Fibroblast of the aortic adventitia (primary cell): Measurements from ENCODE around the gene ZG16. TPM values are rescaled to one million over a fixed set of nuclear protein-coding genes. Genes with fewer than 3 reads are reported as not detected.
"Not testable (repeated sequence)": the region's sequence is repeated elsewhere in the genome, so short reads cannot be mapped to it uniquely, and the experiment has no call there.

Source experiments
- DNase-seq: peaks from one replicate; pipeline ENCODE4 v3.0.0-alpha.2; 2010; ENCODE audit warnings: low read depth
- H3K4me3 ChIP-seq: 2 replicates; pipeline ENCODE4 v1.5.1; 2011; ENCODE audit warnings: low read depth, mild to moderate bottlenecking, control low read depth, low read length, moderate library complexity
- CTCF ChIP-seq: IDR thresholded peaks from 2 replicates; pipeline ENCODE4 v1.5.1; 2011; ENCODE audit warnings: mild to moderate bottlenecking, low read length, control low read depth, inconsistent platforms; ENCODE audit not compliant: insufficient read depth
- total RNA-seq: library from RNA; depleted of rRNA; stranded (reverse); fragments of >200 nt; gene quantifications from 2 replicates; pipeline ENCODE4 v1.2.3, GENCODE V29; 2012; ENCODE audit warnings: low replicate concordance

Gene ZG16
- total RNA-seq, 1 donor = not detected

DNA sequence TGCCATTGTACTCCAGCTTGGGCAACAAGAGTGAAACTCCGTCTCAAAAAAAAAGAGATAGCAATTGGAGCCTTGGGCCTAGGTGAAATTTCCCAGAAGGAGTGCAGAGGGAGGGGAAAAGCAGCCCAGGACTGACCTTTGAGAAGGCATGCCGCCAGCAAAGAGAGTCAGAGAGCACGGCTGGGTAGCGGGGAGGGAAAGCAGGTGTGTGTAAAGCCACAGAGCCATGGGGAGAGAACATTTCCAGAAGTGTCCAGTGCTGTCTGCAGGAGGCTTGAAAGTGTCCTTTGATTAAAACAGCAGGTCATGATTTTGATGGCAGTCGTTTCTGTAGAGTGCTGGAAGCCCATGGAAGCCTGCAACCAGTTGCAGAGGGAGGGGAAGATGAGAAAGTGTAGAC, 40.3 kb upstream of the ZG16 start:
- no peak for DNase-seq
- no peak for TF ChIP-seq CTCF
- H3K4me3 ChIP-seq = no peak overlapping the region

DNA sequence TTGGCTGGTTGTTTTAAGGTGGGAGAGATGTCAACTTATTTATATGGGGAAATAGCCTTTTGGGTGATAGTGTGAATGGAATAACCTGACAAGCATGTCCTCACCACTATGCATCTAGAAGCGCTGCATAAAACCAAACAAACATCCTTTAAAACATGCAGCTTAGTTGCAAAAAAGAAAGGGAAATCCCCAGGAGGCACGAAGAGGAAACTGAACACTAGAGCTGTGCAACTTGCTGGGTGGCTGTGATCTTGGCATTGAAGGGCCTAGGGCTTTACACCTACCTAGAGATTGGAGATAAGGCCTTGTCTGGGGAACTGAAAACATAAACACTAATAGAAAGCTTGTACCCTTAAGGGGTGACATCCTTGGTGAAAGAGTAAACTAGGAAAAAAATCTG, 39.5 kb upstream of the ZG16 start:
- TF ChIP-seq CTCF = no peak
- no peak overlapping the region for H3K4me3 ChIP-seq
- no peak for DNase-seq

GRCh38 chr16:29739927-29740629, 38.0 kb upstream of the ZG16 start:
- not testable (repeated sequence) for DNase-seq, H3K4me3 ChIP-seq

DNA sequence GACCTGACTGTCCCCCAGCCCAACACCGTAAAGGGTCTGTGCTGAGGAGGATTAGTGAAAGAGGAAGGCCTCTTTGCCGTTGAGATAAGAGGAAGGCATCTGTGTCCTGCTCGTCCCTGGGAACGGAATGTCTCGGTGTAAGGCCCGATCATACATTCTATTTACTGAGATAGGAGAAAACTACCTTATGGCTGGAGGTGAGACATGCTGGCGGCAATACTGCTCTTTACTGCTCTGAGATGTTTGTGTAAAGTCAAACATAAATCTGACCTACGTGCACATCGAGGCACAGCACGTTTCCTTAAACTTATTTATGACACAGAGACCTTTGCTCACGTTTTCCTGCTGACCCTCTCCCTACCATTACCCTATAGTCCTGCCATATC, 37.4 kb upstream of the ZG16 start:
- not testable (repeated sequence) for H3K4me3 ChIP-seq, DNase-seq

GRCh38 chr16:29742683-29743275, 35.3 kb upstream of the ZG16 start:
- no peak for TF ChIP-seq CTCF
- H3K4me3 ChIP-seq = no peak overlapping the region
- DNase-seq = no peak

DNA sequence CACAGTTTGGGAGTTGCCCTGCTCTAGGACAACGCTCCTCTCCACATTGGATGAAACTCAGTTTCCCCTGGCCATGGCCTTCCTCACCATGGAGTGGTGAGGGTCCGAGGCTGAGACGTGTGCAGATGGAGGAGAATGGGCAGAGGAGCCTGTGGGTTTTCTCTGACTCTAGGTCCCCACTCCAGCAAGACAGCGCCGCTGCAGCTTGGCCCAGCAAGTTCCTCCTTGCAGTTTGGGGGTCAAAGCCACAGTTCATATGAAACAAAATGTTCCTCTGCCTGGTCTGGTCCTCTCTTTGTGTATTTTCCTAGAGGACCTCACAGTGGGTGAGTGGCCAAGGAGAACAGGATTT, 34.6 kb upstream of the ZG16 start:
- no peak for DNase-seq
- no peak overlapping the region for H3K4me3 ChIP-seq
- no peak for TF ChIP-seq CTCF

DNA sequence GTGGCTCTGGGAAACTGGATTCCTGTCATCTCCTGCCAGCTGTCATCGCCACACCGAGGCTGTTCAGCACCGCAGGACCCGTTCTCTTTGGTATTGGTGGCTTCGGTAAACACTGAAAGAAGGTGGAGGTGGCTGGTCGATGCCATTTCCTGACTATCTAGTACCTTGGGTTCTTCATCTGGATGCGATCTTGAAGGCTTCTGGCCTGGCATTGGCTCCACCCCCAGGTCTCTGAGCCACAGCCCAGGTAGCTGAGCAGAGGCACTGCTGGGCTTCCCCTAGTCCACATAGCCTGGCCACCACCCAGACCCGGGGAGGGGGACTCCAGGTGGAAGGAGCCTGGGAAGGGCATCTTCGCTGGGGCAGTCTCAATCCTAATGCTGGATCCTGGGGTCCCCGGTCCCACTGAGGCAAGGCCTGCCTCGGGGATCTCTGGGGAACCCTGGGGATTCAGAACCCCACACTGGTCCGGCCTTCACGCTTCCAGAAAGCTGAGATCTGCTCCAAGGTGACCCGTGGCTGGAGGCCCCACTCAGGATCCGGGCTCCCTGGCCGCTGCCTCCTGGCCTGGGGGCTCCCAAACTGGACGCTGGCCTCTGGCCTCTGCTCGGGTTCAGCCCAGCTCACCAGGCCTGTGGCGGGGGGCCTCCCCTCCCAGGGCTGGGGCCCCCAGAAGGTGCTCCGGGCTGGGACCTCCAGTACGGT, 34.1 kb upstream of the ZG16 start:
- no peak overlapping the region for H3K4me3 ChIP-seq
- no peak for DNase-seq
- TF ChIP-seq CTCF = no peak

GRCh38 chr16:29744541-29745101, 33.4 kb upstream of the ZG16 start:
- no peak for DNase-seq
- no peak for TF ChIP-seq CTCF
- no peak overlapping the region for H3K4me3 ChIP-seq
